HG02885 (cell line): ENCODE results near the gene AGO3.
"Not testable (repeated sequence)": the region's sequence is repeated elsewhere in the genome, so short reads cannot be mapped to it uniquely, and the experiment has no call there.

Source experiments
- ATAC-seq: cut with Tn5 transposase; IDR thresholded peaks from one replicate; pipeline ENCODE4 v1.9.1; 2021; ENCODE audit warnings: mild to moderate bottlenecking; ENCODE audit not compliant: unreplicated experiment, poor library complexity

Gene AGO3

DNA sequence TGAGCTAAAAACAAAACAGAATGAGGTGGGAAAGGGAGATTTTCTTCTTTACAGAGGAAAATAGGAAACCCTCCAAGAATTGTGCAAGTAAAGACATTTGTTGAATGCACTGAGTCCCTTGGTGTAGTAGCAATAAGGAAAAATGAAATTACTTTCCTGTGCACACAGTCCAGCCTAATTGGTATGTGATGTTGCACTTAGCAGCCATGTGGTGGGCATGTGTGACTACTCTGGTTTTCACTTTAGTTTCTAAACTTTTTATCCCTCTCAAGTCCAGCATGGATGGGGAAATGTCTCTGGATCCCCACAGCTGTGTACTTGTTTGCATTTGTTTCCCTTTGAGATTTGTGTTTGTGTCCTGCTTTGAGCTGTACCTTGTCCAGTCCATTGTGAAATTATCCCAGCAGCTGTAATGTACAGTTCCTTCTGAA lies 7.1 kb upstream of the AGO3 start:
- no peak for ATAC-seq

DNA sequence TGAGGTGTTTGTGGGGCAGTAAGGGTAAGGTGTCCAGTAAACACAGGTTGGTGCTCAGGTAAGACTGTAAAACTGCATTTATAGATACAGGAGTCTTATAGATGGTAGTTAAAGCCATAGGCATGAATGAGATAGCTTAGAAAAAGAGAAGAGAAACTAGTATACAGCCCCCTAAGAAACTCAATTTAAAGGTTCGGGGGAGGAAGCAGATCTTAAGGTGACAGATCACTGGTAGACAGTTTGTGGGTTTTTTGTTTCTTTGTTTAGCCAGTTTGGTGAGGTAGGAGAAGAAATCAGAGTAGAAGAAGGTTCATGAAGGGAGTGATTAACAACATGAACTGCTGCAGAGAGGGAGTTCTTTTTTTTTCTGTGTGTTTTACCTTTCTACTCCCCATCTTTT lies 6.1 kb upstream of the AGO3 start:
- no peak for ATAC-seq

DNA sequence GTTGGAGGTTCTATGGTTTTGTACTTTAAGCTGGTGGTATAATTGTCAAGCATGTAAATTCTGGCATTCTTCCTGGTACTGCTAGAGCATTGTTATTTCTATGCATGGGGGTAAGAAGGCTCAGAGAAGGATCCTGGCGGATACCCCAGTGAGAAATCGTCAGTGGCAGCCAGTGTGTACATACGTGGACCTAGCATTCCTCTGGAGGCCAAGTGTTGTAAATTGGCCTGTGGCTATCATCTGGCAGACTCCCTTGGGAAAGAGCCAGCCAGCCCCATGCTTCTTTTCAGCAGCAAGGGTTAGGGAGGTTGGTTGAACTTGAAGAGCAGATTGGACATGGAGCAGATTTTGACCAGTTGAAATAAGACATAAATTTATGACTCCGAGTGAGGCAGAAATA lies 5.2 kb upstream of the AGO3 start:
- no peak for ATAC-seq

GRCh38 chr1:35927472-35927871 lies 3.4 kb upstream of the AGO3 start:
- ATAC-seq = no peak

GRCh38 chr1:35929730-35930592 lies 944 bp upstream of the AGO3 start:
- no peak for ATAC-seq

GRCh38 chr1:35931446-35932157 lies 697 bp downstream of the AGO3 start:
- ATAC-seq = peak; percentile 35

- no peak for ATAC-seq
Observed at GRCh38 chr1:35932158-35932636, 1.3 kb downstream of the AGO3 start.

GRCh38 chr1:35932941-35933340 lies 2.0 kb downstream of the AGO3 start:
- no peak for ATAC-seq

- no peak for ATAC-seq
Observed at GRCh38 chr1:35935442-35936388, 4.8 kb downstream of the AGO3 start.

DNA sequence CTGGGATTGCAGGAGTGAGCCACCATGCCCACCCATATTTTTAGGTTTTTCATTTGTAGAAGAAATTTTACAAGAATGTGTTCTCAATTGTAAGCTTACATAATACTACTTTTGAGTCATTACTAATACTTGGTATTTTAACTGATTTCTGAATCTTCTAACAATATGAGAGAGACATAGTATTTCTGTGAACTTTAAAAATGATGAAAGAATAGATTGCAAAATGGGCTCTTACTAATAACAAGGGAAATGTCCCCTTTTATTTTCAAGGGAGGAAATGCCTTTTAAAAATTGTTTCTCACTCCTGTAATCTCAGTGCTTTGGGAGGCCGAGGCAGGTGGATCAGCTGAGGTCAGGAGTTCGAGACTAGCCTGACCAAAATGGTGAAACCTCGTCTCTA lies 5.9 kb downstream of the AGO3 start:
- ATAC-seq = no peak

DNA sequence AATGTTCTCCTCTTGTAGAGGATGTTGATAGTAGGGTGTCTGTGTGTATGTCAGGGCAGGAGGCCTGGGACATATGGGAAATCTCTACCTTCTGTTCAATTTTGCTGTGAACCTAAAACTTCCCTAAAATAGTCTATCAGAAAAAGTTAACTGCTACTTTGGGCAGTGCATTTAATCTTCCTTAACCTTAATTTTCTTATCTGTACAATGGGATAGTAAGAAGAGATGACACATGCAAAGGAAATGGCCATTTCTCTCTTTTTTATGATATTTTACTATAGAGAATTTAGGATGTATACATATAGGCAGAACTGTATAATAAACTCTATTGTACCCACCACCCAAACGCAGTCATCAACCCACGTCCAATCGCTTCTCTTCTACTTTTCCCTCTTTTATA lies 8.6 kb downstream of the AGO3 start:
- ATAC-seq = no peak

- ATAC-seq = no peak
Observed at GRCh38 chr1:35945327-35945726, 14.4 kb downstream of the AGO3 start.

- no peak for ATAC-seq
Observed at GRCh38 chr1:35947547-35947946, 16.6 kb downstream of the AGO3 start.

DNA sequence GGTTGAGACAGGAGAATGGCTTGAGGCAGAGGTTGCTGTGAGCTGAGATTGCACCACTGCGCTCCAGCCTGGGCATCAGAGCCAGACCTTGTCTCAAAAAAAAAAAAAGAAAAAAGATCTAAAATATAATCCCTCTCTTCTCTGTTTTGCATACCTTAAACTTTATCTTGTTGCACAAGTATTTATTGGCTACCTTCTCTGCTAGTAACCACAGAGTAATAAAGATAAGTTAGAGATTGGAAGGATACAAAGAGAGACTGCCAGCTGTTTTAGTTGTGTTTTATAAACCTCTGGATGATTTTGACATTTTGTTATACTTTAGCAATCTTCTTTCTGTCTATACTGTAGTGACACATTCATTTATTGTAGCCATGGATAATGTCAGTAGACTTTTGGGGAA lies 27.7 kb downstream of the AGO3 start:
- ATAC-seq = no peak

DNA sequence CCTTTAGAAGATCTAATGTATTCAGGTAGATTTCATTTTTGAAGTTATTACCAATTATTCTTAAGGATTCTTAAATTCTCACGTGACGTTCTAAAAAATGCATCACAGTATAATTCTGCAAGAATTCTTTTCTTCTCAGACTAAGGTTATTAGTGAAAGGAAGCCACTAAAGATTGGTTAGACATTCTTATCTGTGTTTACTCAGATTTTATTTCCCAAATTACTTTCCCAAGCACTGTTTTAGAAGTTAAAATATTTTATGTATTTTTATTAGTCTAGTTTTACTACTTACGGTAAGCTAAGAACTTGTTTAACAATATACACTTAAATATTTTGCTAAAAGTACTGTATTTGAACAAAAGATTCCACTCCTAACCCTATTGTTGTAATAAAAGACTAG lies 28.4 kb downstream of the AGO3 start:
- ATAC-seq = no peak

DNA sequence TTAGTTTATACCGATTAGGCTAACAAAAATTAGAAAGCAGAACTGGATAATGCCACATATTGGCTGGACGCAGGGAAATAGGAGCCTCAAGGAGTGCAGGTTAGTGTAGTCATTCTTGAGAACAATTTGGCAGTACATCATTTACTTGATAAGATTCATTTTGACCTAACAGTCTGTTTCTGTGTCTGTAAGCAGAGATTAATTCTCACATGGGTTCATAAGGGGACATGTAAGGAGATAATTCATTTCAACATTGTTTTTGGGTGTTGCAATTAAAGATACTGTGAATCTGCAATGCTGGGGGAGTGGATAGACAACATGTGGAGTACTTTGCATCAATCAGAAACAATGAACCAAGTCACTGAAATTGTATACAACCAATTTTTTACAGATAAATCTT lies 32.0 kb downstream of the AGO3 start:
- ATAC-seq = no peak

DNA sequence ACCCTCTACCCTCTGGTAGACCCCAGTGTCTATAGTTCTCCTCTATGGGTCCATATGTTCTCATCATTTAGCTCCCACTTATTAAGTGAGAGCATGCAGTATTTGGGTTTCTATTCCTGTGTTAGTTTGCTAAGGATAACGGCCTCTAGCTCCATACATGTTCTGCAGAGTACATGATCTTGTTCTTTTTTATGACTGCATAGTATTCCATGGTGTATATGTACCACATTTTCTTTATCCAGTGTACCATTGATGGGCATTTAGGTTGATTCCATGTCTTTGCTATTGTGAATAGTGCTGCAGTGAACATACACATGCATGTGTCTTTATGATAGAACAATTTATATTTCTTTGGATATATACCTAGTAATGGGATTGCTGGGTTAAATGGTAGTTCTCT lies 33.4 kb downstream of the AGO3 start:
- ATAC-seq = not testable (repeated sequence)

DNA sequence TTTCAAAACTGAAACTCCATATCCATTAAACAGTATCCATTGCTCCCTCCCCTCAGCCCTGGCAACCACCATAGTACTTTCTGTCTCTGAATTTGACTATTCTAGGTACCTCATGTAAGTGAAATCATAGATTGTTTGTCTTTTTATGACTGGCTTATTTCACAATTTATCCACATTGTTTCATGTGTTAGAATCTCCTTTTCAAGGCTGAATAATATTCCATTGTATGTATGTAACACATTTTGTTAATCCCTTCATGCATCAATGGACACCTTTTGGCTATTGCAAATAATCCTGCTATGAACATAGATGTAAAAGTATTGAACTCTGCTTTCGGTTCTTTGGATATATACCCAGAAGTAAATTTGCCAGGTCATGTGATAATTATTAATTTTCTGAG lies 37.5 kb downstream of the AGO3 start:
- ATAC-seq = no peak

- no peak for ATAC-seq
Observed at GRCh38 chr1:35971601-35972000, 40.7 kb downstream of the AGO3 start.

DNA sequence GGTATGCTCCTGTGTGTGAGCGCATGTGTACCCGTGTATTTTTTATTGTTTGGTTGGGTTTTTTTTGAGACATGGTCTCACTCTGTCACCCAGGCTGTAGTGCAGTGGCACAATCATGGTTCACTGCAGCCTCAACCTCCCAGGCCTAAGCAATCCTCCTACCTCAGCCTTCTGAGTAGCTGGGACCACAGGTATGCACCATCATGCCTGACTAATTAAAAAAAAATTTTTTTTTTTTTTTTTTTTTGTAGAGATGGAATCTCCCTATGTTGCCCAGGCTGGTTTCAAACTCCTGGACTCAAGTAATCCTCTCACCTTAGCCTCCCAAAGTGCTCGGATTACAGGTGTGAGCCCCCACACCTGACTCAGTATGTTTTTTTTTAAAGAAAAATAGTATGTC lies 41.7 kb downstream of the AGO3 start:
- not testable (repeated sequence) for ATAC-seq

DNA sequence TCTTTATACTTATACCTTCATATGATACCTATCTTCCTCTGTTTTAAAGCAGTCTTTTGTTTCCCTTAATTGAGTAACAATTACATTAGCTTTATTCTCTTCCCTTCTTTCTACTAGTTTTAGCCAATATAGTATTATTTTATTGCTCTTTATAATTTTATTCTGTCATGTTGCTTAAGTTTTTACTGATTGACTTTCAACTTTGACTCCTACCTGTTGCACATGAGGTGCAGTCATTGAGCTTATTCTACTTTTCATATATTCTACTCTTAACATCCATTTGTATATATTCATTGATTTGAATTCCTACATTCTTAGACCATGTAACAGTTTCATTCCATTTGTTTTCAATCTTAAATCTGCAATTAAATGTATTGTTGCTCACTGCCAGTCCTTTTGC lies 49.2 kb downstream of the AGO3 start:
- ATAC-seq = no peak
